ENCODE results near the gene DSCAM. TPM values are rescaled to one million over a fixed set of nuclear protein-coding genes. Genes with fewer than 3 reads are reported as not detected.

DSCAM gene
- total RNA-seq, 1 experiment from 2014 or later, result 0.33 TPM

DNA sequence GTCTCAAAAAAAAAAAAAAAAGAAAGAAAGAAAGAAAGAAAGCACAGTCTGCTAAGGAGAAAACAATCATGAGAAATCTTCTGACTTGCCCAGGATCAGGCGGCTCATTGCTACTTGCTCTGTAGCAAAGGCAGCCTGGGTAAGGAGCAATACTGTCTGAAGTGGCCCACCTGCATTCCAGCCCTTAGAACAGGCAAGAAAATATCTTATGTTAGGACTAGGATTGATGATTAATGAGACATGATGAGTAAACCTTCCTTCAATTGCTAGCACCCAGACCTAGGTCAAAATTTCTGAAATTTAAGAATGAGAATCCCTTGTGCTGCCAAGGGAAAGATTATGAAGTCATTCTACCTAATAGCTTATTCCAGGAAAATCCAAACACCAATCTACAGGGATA lies 140.8 kb downstream of the DSCAM start:
- POLR2A ChIA-PET, result no interaction called here
- CTCF ChIA-PET, result no interaction called here
- no peak overlapping the region for H3K27ac Mint-ChIP-seq (ENCODE audit: low read depth, unreplicated experiment)
- no peaks in the 10 kb centered on the region for H3K27me3 Mint-ChIP-seq (ENCODE audit: insufficient read depth, unreplicated experiment)
- no peaks in the 10 kb centered on the region for H3K9me3 Mint-ChIP-seq (ENCODE audit: unreplicated experiment)
- peaks cover 6% of the 10 kb centered on the region for H3K4me1 Mint-ChIP-seq (ENCODE audit: insufficient read depth, unreplicated experiment)
- DNase-seq (ENCODE audit: unreplicated experiment), result no peak
- no peaks in the 10 kb centered on the region for H3K36me3 Mint-ChIP-seq (ENCODE audit: insufficient read depth, unreplicated experiment)
- BruUV-seq (replicated peaks), result no TSS peak
- intact Hi-C loops (cut with micrococcal nuclease), result no loop called here
- no peak overlapping the region for H3K4me3 Mint-ChIP-seq (ENCODE audit: unreplicated experiment)
- TF ChIP-seq, protein P1, sequence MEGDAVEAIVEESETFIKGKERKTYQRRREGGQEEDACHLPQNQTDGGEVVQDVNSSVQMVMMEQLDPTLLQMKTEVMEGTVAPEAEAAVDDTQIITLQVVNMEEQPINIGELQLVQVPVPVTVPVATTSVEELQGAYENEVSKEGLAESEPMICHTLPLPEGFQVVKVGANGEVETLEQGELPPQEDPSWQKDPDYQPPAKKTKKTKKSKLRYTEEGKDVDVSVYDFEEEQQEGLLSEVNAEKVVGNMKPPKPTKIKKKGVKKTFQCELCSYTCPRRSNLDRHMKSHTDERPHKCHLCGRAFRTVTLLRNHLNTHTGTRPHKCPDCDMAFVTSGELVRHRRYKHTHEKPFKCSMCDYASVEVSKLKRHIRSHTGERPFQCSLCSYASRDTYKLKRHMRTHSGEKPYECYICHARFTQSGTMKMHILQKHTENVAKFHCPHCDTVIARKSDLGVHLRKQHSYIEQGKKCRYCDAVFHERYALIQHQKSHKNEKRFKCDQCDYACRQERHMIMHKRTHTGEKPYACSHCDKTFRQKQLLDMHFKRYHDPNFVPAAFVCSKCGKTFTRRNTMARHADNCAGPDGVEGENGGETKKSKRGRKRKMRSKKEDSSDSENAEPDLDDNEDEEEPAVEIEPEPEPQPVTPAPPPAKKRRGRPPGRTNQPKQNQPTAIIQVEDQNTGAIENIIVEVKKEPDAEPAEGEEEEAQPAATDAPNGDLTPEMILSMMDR (IDR thresholded peaks at IDR 0.05; ENCODE audit: unreplicated experiment), result no peak

DNA sequence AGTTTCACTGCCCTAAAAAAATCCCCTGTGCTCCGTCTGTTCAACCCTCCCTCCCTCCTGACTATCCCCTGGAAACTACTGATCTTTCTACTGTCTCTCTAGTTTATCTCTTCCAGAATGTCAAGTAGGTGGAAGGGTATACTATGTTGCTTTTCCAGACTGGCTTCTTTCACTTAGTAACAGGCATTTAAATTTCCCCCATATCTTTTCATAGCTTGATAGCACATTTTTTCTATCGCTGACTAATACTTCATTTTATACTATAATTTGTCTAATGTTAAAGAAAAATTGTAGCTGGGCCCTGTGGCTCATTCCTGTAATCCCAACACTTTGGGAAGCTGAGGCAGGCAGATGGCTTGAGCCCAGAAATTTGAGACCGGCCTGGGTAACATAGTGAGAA lies 142.8 kb downstream of the DSCAM start:
- no peaks in the 10 kb centered on the region for H3K36me3 Mint-ChIP-seq (ENCODE audit: insufficient read depth, unreplicated experiment)
- BruUV-seq (replicated peaks), result no TSS peak
- H3K27me3 Mint-ChIP-seq (ENCODE audit: insufficient read depth, unreplicated experiment), result no peaks in the 10 kb centered on the region
- intact Hi-C loops (cut with micrococcal nuclease), result no loop called here
- peaks cover 6% of the 10 kb centered on the region for H3K9me3 Mint-ChIP-seq (ENCODE audit: unreplicated experiment)
- DNase-seq (ENCODE audit: unreplicated experiment), result no peak
- H3K27ac Mint-ChIP-seq (ENCODE audit: low read depth, unreplicated experiment), result no peak overlapping the region
- ChIA-PET POLR2A (no interaction called here), CTCF (interaction anchor here (0.6 kb wide), 1 partner anchor 337 kb away, joined by 3 read pairs; no protein-coding TSS in a partner anchor)
- H3K4me1 Mint-ChIP-seq (ENCODE audit: insufficient read depth, unreplicated experiment), result peaks cover 6% of the 10 kb centered on the region
- TF ChIP-seq, protein P1 (IDR thresholded peaks at IDR 0.05; ENCODE audit: unreplicated experiment), result no peak
- H3K4me3 Mint-ChIP-seq (ENCODE audit: unreplicated experiment), result no peak overlapping the region

DNA sequence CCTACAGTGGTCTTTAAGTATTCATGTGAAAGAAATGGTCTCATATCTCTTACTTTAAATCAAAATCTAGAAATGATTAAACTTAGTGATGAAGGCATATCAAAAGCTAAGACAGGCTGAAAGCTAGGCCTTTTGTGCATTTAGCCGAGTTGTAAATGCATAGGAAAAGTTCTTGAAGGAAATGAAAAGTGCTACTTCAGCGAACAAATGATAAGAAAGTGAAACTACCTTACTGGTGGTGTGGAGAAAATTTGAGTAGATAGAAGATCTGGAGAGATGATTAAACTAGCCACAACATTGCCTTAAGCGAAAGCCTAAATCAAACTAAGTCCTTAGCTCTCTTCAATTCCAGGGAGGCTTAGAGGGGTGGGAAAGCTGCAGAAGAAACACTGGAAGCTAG lies 147.6 kb downstream of the DSCAM start:
- Mint-ChIP-seq H3K36me3 (ENCODE audit: insufficient read depth, unreplicated experiment) (no peaks in the 10 kb centered on the region), H3K9me3 (ENCODE audit: unreplicated experiment) (peaks cover 7% of the 10 kb centered on the region), H3K4me3 (ENCODE audit: unreplicated experiment) (no peak overlapping the region), H3K27me3 (ENCODE audit: insufficient read depth, unreplicated experiment) (no peaks in the 10 kb centered on the region), H3K4me1 (ENCODE audit: insufficient read depth, unreplicated experiment) (no peaks in the 10 kb centered on the region), H3K27ac (ENCODE audit: low read depth, unreplicated experiment) (no peak overlapping the region)
- ChIA-PET POLR2A (no interaction called here), CTCF (no interaction called here)
- intact Hi-C loops (cut with micrococcal nuclease), result no loop called here
- TF ChIP-seq, protein P1 (IDR thresholded peaks at IDR 0.05; ENCODE audit: unreplicated experiment), result no peak
- BruUV-seq (replicated peaks), result no TSS peak
- DNase-seq (ENCODE audit: unreplicated experiment), result no peak

DNA sequence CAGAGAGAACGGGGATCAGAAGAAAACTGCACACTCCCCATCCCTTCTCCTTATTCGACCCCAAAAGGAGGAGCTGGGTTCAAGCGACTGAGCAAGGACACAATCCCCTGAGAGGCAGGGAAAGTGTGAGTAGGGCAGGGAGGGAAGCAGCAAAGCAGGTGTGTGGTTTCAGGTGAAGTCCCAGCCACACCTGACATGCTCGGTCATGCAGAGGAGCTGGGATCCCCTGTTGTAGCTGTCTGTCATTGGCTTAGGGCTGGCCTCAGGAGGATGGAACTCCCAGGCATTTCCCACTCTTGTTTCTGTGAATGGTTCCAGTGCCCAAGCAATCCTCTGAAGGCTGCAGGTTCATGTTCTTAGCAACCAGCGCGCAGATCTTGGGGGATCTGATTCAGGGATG lies 150.7 kb downstream of the DSCAM start:
- H3K27ac Mint-ChIP-seq (ENCODE audit: low read depth, unreplicated experiment), result no peak overlapping the region
- H3K27me3 Mint-ChIP-seq (ENCODE audit: insufficient read depth, unreplicated experiment), result no peaks in the 10 kb centered on the region
- H3K9me3 Mint-ChIP-seq (ENCODE audit: unreplicated experiment), result peaks cover 7% of the 10 kb centered on the region
- DNase-seq (ENCODE audit: unreplicated experiment), result no peak
- POLR2A ChIA-PET, result no interaction called here
- CTCF ChIA-PET, result interaction anchor here (0.6 kb wide), 1 partner anchor 36 kb away, joined by 3 read pairs; no protein-coding TSS in a partner anchor
- no peaks in the 10 kb centered on the region for H3K36me3 Mint-ChIP-seq (ENCODE audit: insufficient read depth, unreplicated experiment)
- intact Hi-C loops (cut with micrococcal nuclease), result no loop called here
- BruUV-seq (replicated peaks), result no TSS peak
- H3K4me1 Mint-ChIP-seq (ENCODE audit: insufficient read depth, unreplicated experiment), result no peaks in the 10 kb centered on the region
- TF ChIP-seq, protein P1 (IDR thresholded peaks at IDR 0.05; ENCODE audit: unreplicated experiment), result no peak
- H3K4me3 Mint-ChIP-seq (ENCODE audit: unreplicated experiment), result no peak overlapping the region

Measured in MCF 10A (cell line).